SH-SY5Y (cell line): ENCODE measurements around the gene AMIGO3.

Experiments
- GATA2 ChIP-seq: IDR thresholded peaks from 2 replicates; pipeline ENCODE4 v1.6.1; 2011; ENCODE audit warnings: mild to moderate bottlenecking, low read depth, low read length
- GATA3 ChIP-seq: IDR thresholded peaks from 2 replicates; pipeline ENCODE4 v1.6.1; 2011; ENCODE audit warnings: low read depth, mild to moderate bottlenecking, low read length, moderate library complexity

DNA sequence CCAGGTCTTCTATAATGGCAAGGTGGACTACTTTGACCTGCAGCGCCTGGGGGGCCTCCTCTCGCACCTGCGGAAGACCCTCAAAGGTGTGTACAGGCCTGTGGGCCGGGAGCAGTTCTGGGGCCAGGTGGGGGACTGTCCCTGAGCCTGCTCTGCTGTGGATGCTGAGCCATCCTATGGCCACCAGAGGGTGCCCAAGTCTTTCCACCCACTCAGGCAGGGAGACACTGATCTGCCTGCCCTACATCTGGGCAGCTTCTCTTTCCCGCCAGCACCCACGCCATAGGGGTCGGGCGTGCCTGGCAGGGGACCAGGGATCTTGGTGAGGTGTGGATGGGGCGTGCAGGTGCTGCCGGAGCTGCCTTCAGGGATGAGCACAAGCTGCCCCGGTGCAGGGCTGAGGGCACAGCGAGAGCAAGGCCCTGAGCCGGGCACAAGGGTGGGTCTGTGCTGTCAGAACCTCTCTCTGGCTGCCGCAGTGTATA, 16.0 kb downstream of the AMIGO3 start:
- TF ChIP-seq GATA3 = no peak
- TF ChIP-seq GATA2 = no peak
